IPS-15b (cell line): Measurements from ENCODE around the gene ARL8B.

Source experiments
- H3K27me3 ChIP-seq: one replicate; pipeline ENCODE4 v1.6.1; 2013; ENCODE audit warnings: low read length; ENCODE audit not compliant: control insufficient read depth, insufficient read depth
- H3K36me3 ChIP-seq: one replicate; pipeline ENCODE4 v1.6.1; 2013; ENCODE audit warnings: low read length; ENCODE audit not compliant: control insufficient read depth, insufficient read depth
- H3K4me1 ChIP-seq: one replicate; pipeline ENCODE4 v1.6.1; 2013; ENCODE audit warnings: mild to moderate bottlenecking, low read length; ENCODE audit not compliant: control insufficient read depth, insufficient read depth
- H3K4me3 ChIP-seq: one replicate; pipeline ENCODE4 v1.5.1; 2013; ENCODE audit warnings: low read depth, low read length
- H3K9ac ChIP-seq: one replicate; pipeline ENCODE4 v1.6.1; 2013; ENCODE audit warnings: low read depth, mild to moderate bottlenecking, low read length
- H3K9me3 ChIP-seq: one replicate; pipeline ENCODE4 v1.6.1; 2013; ENCODE audit warnings: mild to moderate bottlenecking, low read length; ENCODE audit not compliant: control insufficient read depth, insufficient read depth

The ARL8B gene

GRCh38 chr3:5201536-5201935 lies 79.4 kb downstream of the ARL8B start:
- Histone ChIP-seq H3K9ac (no peak overlapping the region), H3K36me3 (peaks cover 12% of the 10 kb centered on the region), H3K4me1 (peaks cover 2% of the 10 kb centered on the region), H3K9me3 (no peaks in the 10 kb centered on the region), H3K27me3 (no peaks in the 10 kb centered on the region), H3K4me3 (no peak overlapping the region)

- no peak overlapping the region for H3K4me3 ChIP-seq
- H3K9ac ChIP-seq, result no peak overlapping the region
- no peaks in the 10 kb centered on the region for H3K9me3 ChIP-seq
- peaks cover 2% of the 10 kb centered on the region for H3K4me1 ChIP-seq
- H3K36me3 ChIP-seq, result peaks cover 12% of the 10 kb centered on the region
- H3K27me3 ChIP-seq, result no peaks in the 10 kb centered on the region
Observed at GRCh38 chr3:5202222-5202621, 80.1 kb downstream of the ARL8B start.

- H3K27me3 ChIP-seq, result no peaks in the 10 kb centered on the region
- H3K36me3 ChIP-seq, result peaks cover 22% of the 10 kb centered on the region
- no peak overlapping the region for H3K9ac ChIP-seq
- no peaks in the 10 kb centered on the region for H3K9me3 ChIP-seq
- H3K4me1 ChIP-seq, result no peaks in the 10 kb centered on the region
- no peak overlapping the region for H3K4me3 ChIP-seq
Observed at GRCh38 chr3:5205165-5205941, 83.3 kb downstream of the ARL8B start.

GRCh38 chr3:5210926-5211325 lies 88.8 kb downstream of the ARL8B start:
- Histone ChIP-seq H3K27me3 (no peaks in the 10 kb centered on the region), H3K4me3 (no peak overlapping the region), H3K4me1 (peaks cover 7% of the 10 kb centered on the region), H3K9me3 (no peaks in the 10 kb centered on the region), H3K9ac (no peak overlapping the region), H3K36me3 (peaks cover 20% of the 10 kb centered on the region)

GRCh38 chr3:5212628-5213573 lies 90.8 kb downstream of the ARL8B start:
- Histone ChIP-seq H3K9ac (no peak overlapping the region), H3K4me1 (peaks cover 7% of the 10 kb centered on the region), H3K9me3 (no peaks in the 10 kb centered on the region), H3K36me3 (peaks cover 19% of the 10 kb centered on the region), H3K4me3 (no peak overlapping the region), H3K27me3 (no peaks in the 10 kb centered on the region)

GRCh38 chr3:5213574-5213966 lies 91.5 kb downstream of the ARL8B start:
- H3K9ac ChIP-seq, result no peak overlapping the region
- peaks cover 7% of the 10 kb centered on the region for H3K4me1 ChIP-seq
- no peaks in the 10 kb centered on the region for H3K27me3 ChIP-seq
- no peak overlapping the region for H3K4me3 ChIP-seq
- no peaks in the 10 kb centered on the region for H3K9me3 ChIP-seq
- H3K36me3 ChIP-seq, result peaks cover 18% of the 10 kb centered on the region

- H3K9me3 ChIP-seq, result no peaks in the 10 kb centered on the region
- H3K4me3 ChIP-seq, result no peak overlapping the region
- H3K27me3 ChIP-seq, result no peaks in the 10 kb centered on the region
- H3K36me3 ChIP-seq, result peaks cover 14% of the 10 kb centered on the region
- no peak overlapping the region for H3K9ac ChIP-seq
- H3K4me1 ChIP-seq, result peaks cover 7% of the 10 kb centered on the region
Observed at GRCh38 chr3:5214352-5214751, 92.3 kb downstream of the ARL8B start.

GRCh38 chr3:5217824-5218595 lies 95.9 kb downstream of the ARL8B start:
- no peak overlapping the region for H3K9ac ChIP-seq
- peaks cover 7% of the 10 kb centered on the region for H3K4me1 ChIP-seq
- H3K36me3 ChIP-seq, result peaks cover 3% of the 10 kb centered on the region
- no peak overlapping the region for H3K4me3 ChIP-seq
- no peaks in the 10 kb centered on the region for H3K27me3 ChIP-seq
- H3K9me3 ChIP-seq, result no peaks in the 10 kb centered on the region

GRCh38 chr3:5218815-5219214 lies 96.7 kb downstream of the ARL8B start:
- H3K9ac ChIP-seq, result no peak overlapping the region
- no peak overlapping the region for H3K4me3 ChIP-seq
- H3K9me3 ChIP-seq, result no peaks in the 10 kb centered on the region
- H3K27me3 ChIP-seq, result no peaks in the 10 kb centered on the region
- H3K36me3 ChIP-seq, result peaks cover 3% of the 10 kb centered on the region
- H3K4me1 ChIP-seq, result peaks cover 2% of the 10 kb centered on the region

- H3K4me3 ChIP-seq, result no peak overlapping the region
- H3K4me1 ChIP-seq, result no peaks in the 10 kb centered on the region
- no peaks in the 10 kb centered on the region for H3K27me3 ChIP-seq
- no peak overlapping the region for H3K9ac ChIP-seq
- peaks cover 3% of the 10 kb centered on the region for H3K36me3 ChIP-seq
- no peaks in the 10 kb centered on the region for H3K9me3 ChIP-seq
Observed at GRCh38 chr3:5219216-5219615, 97.1 kb downstream of the ARL8B start.

- H3K4me1 ChIP-seq, result no peaks in the 10 kb centered on the region
- no peaks in the 10 kb centered on the region for H3K27me3 ChIP-seq
- H3K9ac ChIP-seq, result no peak overlapping the region
- H3K36me3 ChIP-seq, result peaks cover 3% of the 10 kb centered on the region
- no peak overlapping the region for H3K4me3 ChIP-seq
- H3K9me3 ChIP-seq, result no peaks in the 10 kb centered on the region
Observed at GRCh38 chr3:5220193-5220592, 98.1 kb downstream of the ARL8B start.
